Loucy (cell line): ENCODE results near the gene SEPSECS.

Experiments used
- EZH2phosphoT487 ChIP-seq: fragments of 200-600 bp; IDR thresholded peaks from 2 replicates; pipeline ENCODE4 v1.6.1; 2018; ENCODE audit warnings: antibody characterized with exemption, mild to moderate bottlenecking, moderate library complexity, borderline replicate concordance
- TF ChIP-seq, protein P1 (sequence below): fragments of 200-600 bp; sonication (generic); conservative IDR thresholded peaks from 2 replicates; pipeline ENCODE4 v1.5.1; 2014; ENCODE audit warnings: mild to moderate bottlenecking, antibody characterized with exemption, low read length

DNA sequence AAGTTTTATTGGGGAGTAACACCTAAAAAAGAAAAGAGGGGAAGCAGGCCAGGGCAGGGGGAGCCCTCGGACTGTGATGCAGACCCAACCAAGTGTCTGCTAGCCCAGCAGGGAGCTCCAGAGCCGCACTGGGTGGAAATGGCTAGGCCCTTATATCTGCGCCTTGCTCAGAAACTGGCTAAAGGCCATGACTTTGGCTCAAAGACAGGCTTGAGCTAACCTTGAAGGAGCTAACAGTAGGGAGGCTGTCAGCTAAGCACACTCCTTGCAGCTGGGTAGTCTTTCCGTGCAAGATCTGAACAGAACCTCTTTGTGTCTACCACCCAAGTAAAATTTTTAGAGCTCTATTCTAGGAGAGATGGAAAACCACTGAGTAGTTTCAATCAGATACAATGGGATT, 43.0 kb downstream of the SEPSECS start:
- TF ChIP-seq, protein P1, sequence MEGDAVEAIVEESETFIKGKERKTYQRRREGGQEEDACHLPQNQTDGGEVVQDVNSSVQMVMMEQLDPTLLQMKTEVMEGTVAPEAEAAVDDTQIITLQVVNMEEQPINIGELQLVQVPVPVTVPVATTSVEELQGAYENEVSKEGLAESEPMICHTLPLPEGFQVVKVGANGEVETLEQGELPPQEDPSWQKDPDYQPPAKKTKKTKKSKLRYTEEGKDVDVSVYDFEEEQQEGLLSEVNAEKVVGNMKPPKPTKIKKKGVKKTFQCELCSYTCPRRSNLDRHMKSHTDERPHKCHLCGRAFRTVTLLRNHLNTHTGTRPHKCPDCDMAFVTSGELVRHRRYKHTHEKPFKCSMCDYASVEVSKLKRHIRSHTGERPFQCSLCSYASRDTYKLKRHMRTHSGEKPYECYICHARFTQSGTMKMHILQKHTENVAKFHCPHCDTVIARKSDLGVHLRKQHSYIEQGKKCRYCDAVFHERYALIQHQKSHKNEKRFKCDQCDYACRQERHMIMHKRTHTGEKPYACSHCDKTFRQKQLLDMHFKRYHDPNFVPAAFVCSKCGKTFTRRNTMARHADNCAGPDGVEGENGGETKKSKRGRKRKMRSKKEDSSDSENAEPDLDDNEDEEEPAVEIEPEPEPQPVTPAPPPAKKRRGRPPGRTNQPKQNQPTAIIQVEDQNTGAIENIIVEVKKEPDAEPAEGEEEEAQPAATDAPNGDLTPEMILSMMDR = no peak
- TF ChIP-seq EZH2phosphoT487 = no peak
